KBM-7 (cell line): ENCODE data around the gene ERVV-1.
"Not testable (repeated sequence)": the region's sequence is repeated elsewhere in the genome, so short reads cannot be mapped to it uniquely, and the experiment has no call there.

Source experiments
- DNase-seq: peaks from one replicate; pipeline ENCODE4 v3.0.0-alpha.2; 2015
- in situ Hi-C: fragments of 300-500 bp; cut with MboI; formaldehyde crosslinking; loops from 2 replicates; pipeline ENCODE4 v1.14.3; 2020; ENCODE audit warnings: low sequenced_read_pairs, low pct_unique_long_range_greater_than_20kb, mixed read lengths

ERVV-1 gene

DNA sequence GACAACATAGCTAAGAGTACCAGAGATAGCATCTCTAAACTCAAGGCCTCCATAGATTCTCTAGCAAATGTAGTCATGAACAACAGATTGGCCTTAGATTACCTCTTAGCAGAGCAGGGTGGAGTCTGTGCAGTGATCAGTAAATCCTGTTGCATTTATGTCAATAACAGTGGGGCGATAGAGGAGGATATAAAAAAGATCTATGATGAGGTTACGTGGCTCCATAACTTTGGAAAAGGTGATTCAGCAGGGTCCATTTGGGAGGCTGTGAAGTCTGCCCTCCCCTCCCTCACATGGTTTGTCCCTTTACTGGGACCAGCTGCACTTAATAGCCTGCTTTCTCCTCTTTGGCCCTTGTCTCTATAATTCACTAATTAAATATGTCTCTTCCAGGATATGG, 1.4 kb downstream of the ERVV-1 start:
- DNase-seq, result no peak
- in situ Hi-C loops, result no loop called here

- no peak for DNase-seq
- in situ Hi-C loops, result no loop called here
Measured at GRCh38 chr19:53015730-53016129, 2.0 kb downstream of the ERVV-1 start.

DNA sequence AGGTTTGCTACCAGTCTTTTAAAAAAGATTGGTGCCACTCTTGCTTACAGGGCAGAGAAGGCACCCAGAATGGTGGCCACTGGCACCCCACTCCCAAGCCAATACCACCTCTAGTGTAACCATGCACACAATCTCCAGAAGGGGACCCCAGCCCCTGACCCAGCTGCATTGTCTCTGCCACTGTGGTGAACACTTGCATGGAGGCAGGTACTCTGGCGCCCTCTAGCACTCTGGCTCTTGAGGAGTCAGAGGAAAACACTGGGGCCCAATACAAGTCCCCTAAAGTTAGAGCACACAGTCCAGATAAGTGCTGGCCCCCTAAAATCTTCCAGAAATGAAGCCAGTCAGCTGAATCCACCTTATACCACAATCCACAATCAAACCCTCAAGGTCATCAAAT, 6.0 kb downstream of the ERVV-1 start:
- DNase-seq, result peak; percentile 9
- in situ Hi-C loops, result no loop called here

GRCh38 chr19:53028306-53028705, 14.6 kb downstream of the ERVV-1 start:
- DNase-seq, in situ Hi-C loops: not testable (repeated sequence)

- no peak for DNase-seq
- in situ Hi-C loops, result no loop called here
Measured at GRCh38 chr19:53034054-53034453, 20.3 kb downstream of the ERVV-1 start.

GRCh38 chr19:53034948-53035675, 21.4 kb downstream of the ERVV-1 start:
- DNase-seq, result no peak
- in situ Hi-C loops, result no loop called here

DNA sequence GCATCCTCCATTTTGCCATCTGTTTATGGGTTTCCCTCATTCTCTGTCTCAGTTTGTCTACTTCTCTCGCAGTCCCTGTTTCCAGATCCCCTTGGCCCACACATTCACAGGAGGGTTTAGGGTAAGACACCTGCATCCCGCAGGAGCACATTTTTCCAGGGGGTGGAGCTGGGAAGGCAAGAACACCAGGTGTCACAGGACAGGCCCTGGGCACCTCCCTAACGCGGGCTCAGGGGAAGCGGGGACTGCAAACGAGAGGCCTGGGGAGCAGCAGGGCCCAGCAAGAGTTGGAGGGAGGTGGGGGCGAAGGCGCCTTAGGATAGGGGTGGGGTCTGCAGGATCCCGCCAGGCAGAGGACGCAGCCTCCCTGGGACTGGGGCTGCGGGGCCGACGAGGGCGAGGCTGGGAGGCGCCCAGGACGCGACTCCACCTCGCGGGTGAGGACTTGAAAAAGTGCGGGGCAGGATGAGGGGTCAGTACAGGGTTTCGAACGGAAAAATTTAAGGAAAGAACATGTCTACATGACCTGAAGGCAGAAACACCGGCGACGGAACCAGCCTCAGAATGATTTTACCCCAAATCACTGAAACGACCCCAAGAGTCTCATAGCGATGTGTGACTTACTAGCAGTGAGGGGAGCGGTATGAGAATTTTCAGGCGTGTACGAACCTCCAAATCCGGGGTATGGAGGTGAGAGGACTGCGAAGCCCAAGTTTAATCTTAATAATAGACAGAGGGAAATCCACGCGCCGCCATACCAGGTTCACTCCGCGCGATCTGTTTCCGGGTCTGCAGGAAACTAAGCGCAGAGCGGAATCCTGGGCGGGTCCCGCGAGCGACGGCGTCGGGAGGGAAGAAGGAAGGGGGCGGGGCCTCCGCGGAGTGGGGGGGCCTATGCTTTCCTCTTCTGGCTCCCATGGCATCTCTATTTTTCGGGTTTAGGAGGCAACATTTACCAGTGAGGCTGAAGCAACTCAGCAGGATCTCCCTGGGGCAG, 23.7 kb downstream of the ERVV-1 start:
- no peak for DNase-seq
- in situ Hi-C loops, result no loop called here

DNA sequence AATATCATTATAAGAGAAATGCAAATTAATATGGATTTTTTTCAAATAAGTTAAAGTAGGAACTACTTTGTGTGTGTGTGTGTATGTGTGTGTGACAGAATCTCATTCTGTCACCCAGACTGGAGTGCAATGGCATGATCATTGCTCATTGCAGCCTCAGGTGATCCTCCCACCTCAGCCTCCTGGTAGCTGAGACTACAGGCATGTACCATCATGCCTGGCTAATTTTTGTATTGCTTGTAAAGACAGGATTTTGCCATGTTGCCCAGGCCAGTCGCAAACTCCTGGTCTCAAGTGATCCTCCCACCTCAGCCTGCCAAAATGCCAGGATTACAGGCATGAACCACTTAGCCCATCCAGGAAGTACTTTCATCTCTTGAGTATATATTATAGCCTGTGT, 27.6 kb downstream of the ERVV-1 start:
- DNase-seq, result no peak
- in situ Hi-C loops, result no loop called here

- in situ Hi-C loops, result no loop called here
- no peak for DNase-seq
Measured at GRCh38 chr19:53045536-53045935, 31.8 kb downstream of the ERVV-1 start.

- in situ Hi-C loops, result no loop called here
- no peak for DNase-seq
Measured at GRCh38 chr19:53047379-53047778, 33.7 kb downstream of the ERVV-1 start.

DNA sequence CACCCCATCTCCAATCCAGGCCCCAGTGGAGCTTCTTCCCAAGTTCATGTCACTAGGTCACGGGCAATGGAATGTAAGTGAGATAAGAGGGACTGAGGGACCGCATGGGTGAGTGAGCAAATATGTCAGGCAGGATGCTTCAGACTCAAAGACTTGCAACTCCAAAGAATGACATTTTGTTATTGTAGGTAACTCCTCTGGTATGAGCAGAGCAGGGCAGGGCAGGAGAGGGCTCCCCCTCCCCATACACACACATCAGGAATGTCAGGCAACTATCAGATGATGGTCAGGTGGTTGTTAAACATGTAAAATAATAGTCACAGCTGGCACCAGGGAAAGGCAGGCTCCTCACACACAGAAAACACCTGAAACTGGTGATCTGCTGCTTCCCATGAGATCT, 41.4 kb downstream of the ERVV-1 start:
- in situ Hi-C loops, result no loop called here

DNA sequence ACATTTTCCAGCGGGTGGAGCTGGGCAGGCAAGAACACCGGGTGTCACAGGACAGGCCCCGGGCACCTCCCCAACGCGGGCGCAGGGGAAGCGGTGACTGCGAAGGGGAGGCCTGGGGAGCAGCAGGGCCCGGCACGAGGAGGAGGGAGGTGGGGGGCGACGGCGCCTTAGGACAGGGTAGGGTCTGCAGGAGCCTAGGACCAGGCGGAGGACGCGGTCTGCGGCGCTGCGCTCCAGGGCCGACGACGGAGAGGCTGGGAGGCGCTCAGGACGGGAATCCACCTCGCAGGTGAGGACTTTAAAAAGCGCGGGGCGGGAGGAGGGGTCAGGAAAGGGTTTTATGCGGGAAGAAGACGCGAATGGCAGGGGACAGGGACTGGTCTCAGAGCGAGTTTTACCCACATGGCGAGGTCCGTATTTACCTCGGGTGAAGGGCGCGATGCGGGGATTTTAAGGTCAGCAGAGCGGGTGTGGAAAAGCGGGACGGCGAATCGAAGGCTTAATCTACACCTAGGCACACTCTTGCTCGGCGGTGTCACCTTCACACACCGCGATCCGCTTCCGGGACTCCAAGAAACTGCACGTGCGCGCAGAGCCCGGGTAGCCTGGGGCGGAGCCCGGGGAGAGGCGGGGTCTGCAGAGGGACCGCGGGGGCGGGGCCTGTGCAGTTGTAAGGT, 44.3 kb downstream of the ERVV-1 start:
- in situ Hi-C loops, result no loop called here
- DNase-seq, result no peak

More for the DNA sequence above, 41.4 kb downstream of the ERVV-1 start:
- DNase-seq, result no peak
